SK-N-SH (cell line): Measurements from ENCODE around the gene XCR1. TPM values are rescaled to one million over a fixed set of nuclear protein-coding genes. Genes with fewer than 3 reads are reported as not detected.

Experiments
- CTCF ChIA-PET: fragments of 300-600, 350-600 bp; formaldehyde crosslinking; extraction: SDS; loops from one replicate; lab custom pipeline; 2021; lab: Yijun Ruan, JAX
- POLR2A ChIA-PET: fragments of 350-600 bp; sonication (Branson Sonifier 250); formaldehyde crosslinking; extraction: SDS; loops from one replicate; lab custom pipeline; 2020; ENCODE audit warnings: antibody characterized with exemption, inconsistent platforms; lab: Yijun Ruan, JAX
- DNase-seq: peaks from one replicate; pipeline ENCODE4 v3.0.0; 2012
- H2AFZ ChIP-seq: fragments of 200-600 bp; sonication (generic); 2 replicates; pipeline ENCODE4 v1.8.1; 2016; ENCODE audit warnings: antibody characterized with exemption, mild to moderate bottlenecking, low read depth
- H3F3A ChIP-seq: fragments of 200-600 bp; sonication (generic); replicated peaks from 2 replicates; pipeline ENCODE3; 2016; ENCODE audit warnings: antibody characterized with exemption, mild to moderate bottlenecking; ENCODE audit not compliant: insufficient read depth
- H3K27ac ChIP-seq, 2 experiments: fragments of 200-500 bp in 1 of 2; fragments of 200-600 bp in 1 of 2; sonication (Bioruptor generic) in 1 of 2; sonication (generic), shearing (Covaris generic) in 1 of 2; 2 replicates each; pipeline versions ENCODE4 v1.5.1 to v1.6.1; 2014 to 2016; ENCODE audit warnings: low read depth in 2 of 2, inconsistent platforms in 1 of 2, low read length in 1 of 2, mild to moderate bottlenecking in 1 of 2, mixed read lengths in 1 of 2
- H3K27me3 ChIP-seq: fragments of 200-600 bp; sonication (generic), shearing (Covaris generic); 2 replicates; pipeline ENCODE4 v1.6.1; 2016; ENCODE audit warnings: mixed run types; ENCODE audit not compliant: insufficient read depth
- H3K36me3 ChIP-seq, 2 experiments: fragments of 200-500 bp in 1 of 2; fragments of 200-600 bp in 1 of 2; sonication (Bioruptor generic) in 1 of 2; sonication (generic) in 1 of 2; replicated peaks in 1 of 2; 2 replicates each; pipeline versions ENCODE3 to v1.5.1; 2014 to 2016; ENCODE audit warnings: low read length in 1 of 2, mild to moderate bottlenecking in 1 of 2; ENCODE audit not compliant: insufficient read depth in 2 of 2, control insufficient read depth in 1 of 2
- H3K4me1 ChIP-seq, 2 experiments: fragments of 200-500 bp in 1 of 2; fragments of 200-600 bp in 1 of 2; sonication (Bioruptor generic) in 1 of 2; sonication (generic), shearing (Covaris generic) in 1 of 2; 2 replicates each; pipeline versions ENCODE4 v1.5.1 to v1.6.1; 2014 to 2016; ENCODE audit warnings: low read depth in 1 of 2, low read length in 1 of 2, mixed run types in 1 of 2; ENCODE audit not compliant: insufficient read depth in 2 of 2, control insufficient read depth in 1 of 2
- H3K4me2 ChIP-seq: fragments of 200-600 bp; sonication (generic), shearing (Covaris generic); 2 replicates; pipeline ENCODE4 v1.6.1; 2017; ENCODE audit warnings: mixed run types
- H3K4me3 ChIP-seq, 2 experiments: fragments of 200-500 bp in 1 of 2; fragments of 200-600 bp in 1 of 2; sonication (Bioruptor generic) in 1 of 2; sonication (generic), shearing (Covaris generic) in 1 of 2; 2 replicates each; pipeline versions ENCODE4 v1.5.1 to v1.8.1; 2014 to 2016; ENCODE audit warnings: low read depth in 2 of 2, inconsistent platforms in 1 of 2, low read length in 1 of 2, mild to moderate bottlenecking in 1 of 2, mixed read lengths in 1 of 2, moderate library complexity in 1 of 2
- H3K79me2 ChIP-seq: fragments of 200-600 bp; sonication (generic); 2 replicates; pipeline ENCODE4 v1.8.1; 2017; ENCODE audit warnings: mild to moderate bottlenecking; ENCODE audit not compliant: insufficient read depth
- H3K9ac ChIP-seq: fragments of 200-600 bp; sonication (generic); 2 replicates; pipeline ENCODE4 v1.6.1; 2017; ENCODE audit warnings: mixed run types
- H3K9me2 ChIP-seq: fragments of 200-600 bp; sonication (generic); 2 replicates; pipeline ENCODE4 v1.6.1; 2017; ENCODE audit warnings: mixed run types
- H3K9me3 ChIP-seq: fragments of 200-600 bp; sonication (generic); 2 replicates; pipeline ENCODE4 v1.6.1; 2017; ENCODE audit warnings: mixed run types, mild to moderate bottlenecking, moderate library complexity
- H4K20me1 ChIP-seq: fragments of 200-600 bp; sonication (generic); 2 replicates; pipeline ENCODE4 v1.6.1; 2017; ENCODE audit warnings: mild to moderate bottlenecking, mixed run types; ENCODE audit not compliant: insufficient read depth
- EP300 ChIP-seq, 2 experiments: IDR thresholded peaks; 2 replicates each; pipeline versions ENCODE4 v1.4.0 to v1.6.1; 2012; ENCODE audit warnings: borderline replicate concordance in 1 of 2, low read depth in 1 of 2, low read length in 1 of 2
- EZH2phosphoT487 ChIP-seq: fragments of 200-600 bp; sonication (generic); IDR thresholded peaks from 2 replicates; pipeline ENCODE4 v1.6.1; 2017; ENCODE audit warnings: low read depth, mixed run types, mild to moderate bottlenecking, antibody characterized with exemption, moderate library complexity, borderline replicate concordance
- RXRA ChIP-seq: IDR thresholded peaks from 2 replicates; pipeline ENCODE4 v1.4.0; 2012; ENCODE audit warnings: low read depth, mild to moderate bottlenecking, borderline replicate concordance
- WGBS: methylation state at CpG from one replicate; pipeline ENCODE4 v1.1.6; 2017; ENCODE audit warnings: low lambda C conversion rate; 5-methylcytosine and 5-hydroxymethylcytosine counted together
- polyA plus RNA-seq, 3 experiments: library from polyadenylated mRNA; depleted of rRNA; stranded (reverse); fragments of >200 nt; gene quantifications; 2 replicates each; pipeline ENCODE4 v1.2.3, GENCODE V29; 2012
- TF ChIP-seq, protein P1 (sequence below): fragments of 200-600 bp; sonication (generic); IDR thresholded peaks from 2 replicates; pipeline ENCODE4 v1.6.1; 2017; ENCODE audit warnings: antibody characterized with exemption, mild to moderate bottlenecking, moderate library complexity
- TF ChIP-seq, protein P2 (sequence below): IDR thresholded peaks from 2 replicates; pipeline ENCODE4 v1.6.1; 2012; ENCODE audit warnings: mild to moderate bottlenecking, low read depth, low read length, moderate library complexity

The XCR1 gene
- polyA plus RNA-seq, 1 of the 3 experiments (the other 2 are of a cell fraction): not detected

DNA sequence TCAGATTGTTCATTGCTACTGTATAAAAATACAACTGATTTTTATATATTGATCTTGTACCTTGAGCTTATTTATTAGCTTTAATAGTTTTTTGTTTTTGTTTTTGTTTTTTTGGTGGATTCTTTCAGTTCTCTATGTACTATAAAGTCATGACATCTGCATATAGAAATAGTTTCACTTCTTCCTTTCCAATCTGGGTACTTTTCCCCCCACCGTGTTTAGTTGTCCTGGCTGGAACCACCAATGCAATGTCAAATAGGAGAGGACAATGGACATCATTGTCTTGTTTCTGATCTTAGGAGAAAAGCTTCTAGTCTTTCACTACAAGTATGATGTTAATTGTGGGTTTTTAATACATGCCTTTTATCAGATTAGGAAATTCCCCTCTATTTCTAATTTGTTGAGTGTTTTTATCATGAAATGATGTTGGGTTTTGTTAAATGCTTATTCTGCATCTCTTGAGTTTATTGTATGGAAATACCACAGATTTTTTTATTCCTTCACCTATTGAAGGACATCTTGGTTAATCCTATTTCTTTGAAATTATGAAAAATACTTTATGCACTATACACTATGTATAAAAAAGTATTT is 2.8 kb upstream of the XCR1 start:
- no peak for DNase-seq
- Histone ChIP-seq H3K27ac (no peak overlapping the region), H3K9ac (no peak overlapping the region), H2AFZ (no peak overlapping the region), H3K27me3 (peaks cover 6% of the 10 kb centered on the region; the same call in 1 of the 2 replicates), H3K9me2 (no peaks in the 10 kb centered on the region), H3F3A (no peaks in the 10 kb centered on the region), H3K9me3 (no peaks in the 10 kb centered on the region), H3K4me3 (no peak overlapping the region), H4K20me1 (no peaks in the 10 kb centered on the region), H3K4me2 (no peak overlapping the region), H3K4me1 (no peaks in the 10 kb centered on the region), H3K79me2 (no peaks in the 10 kb centered on the region), H3K36me3 (no peaks in the 10 kb centered on the region)
- TF ChIP-seq EP300 (IDR thresholded peaks at IDR 0.05; ENCODE audit: borderline replicate concordance in 1 of 2, low read depth in 1 of 2, low read length in 1 of 2): no peak
- WGBS: 22% methylated on average over 1 of the region's 1 CpG
- CTCF ChIA-PET: interaction anchor here (1.1 to 1.2 kb wide), 2 partner anchors 48 to 49 kb away, joined by 3 to 4 read pairs; no protein-coding TSS in a partner anchor
- POLR2A ChIA-PET: no interaction called here

DNA sequence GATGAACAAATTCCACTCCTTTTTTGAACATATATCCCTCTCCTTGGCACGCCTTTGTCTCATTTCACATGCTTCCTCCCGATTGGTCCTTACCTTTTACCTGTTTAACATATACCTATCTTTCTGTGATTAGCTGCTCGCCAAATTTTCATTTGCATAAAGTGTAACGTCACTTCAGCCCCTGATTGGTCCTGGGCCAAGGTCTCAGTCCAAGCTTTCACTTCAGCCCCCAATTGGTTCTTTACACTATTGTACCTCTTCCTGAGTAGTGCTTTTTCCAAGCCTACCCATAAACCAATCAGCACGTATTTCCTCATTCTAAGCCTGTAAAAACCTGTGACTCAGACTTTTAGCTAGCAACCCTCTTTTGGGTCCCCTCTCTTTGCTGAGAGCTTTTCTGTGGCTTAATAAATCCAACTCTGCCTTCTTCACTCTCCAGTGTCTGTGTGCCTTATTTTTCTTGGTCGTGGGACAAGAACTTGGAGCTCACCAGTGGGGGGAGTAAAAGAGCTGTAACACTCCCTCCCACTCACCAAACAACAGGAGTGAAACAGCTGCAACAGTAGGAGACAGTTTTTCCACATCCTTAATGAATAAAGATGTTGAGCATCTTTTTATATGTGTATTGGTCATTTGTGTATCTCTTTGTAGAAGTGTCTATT is 584 bp upstream of the XCR1 start:
- Histone ChIP-seq H2AFZ (no peak overlapping the region), H3K27ac (no peak overlapping the region), H3K4me2 (no peak overlapping the region), H3F3A (no peaks in the 10 kb centered on the region), H3K4me1 (no peaks in the 10 kb centered on the region), H3K27me3 (no peaks in the 10 kb centered on the region), H3K79me2 (no peaks in the 10 kb centered on the region), H3K4me3 (no peak overlapping the region), H3K36me3 (no peaks in the 10 kb centered on the region), H3K9me3 (no peaks in the 10 kb centered on the region), H4K20me1 (no peaks in the 10 kb centered on the region), H3K9ac (no peak overlapping the region), H3K9me2 (no peaks in the 10 kb centered on the region)
- CTCF ChIA-PET: interaction anchor here (0.9 to 1.1 kb wide), 5 partner anchors 15 to 98 kb away, joined by 3 to 6 read pairs (median 3); no protein-coding TSS in a partner anchor
- POLR2A ChIA-PET: no interaction called here
- TF ChIP-seq, protein P1, sequence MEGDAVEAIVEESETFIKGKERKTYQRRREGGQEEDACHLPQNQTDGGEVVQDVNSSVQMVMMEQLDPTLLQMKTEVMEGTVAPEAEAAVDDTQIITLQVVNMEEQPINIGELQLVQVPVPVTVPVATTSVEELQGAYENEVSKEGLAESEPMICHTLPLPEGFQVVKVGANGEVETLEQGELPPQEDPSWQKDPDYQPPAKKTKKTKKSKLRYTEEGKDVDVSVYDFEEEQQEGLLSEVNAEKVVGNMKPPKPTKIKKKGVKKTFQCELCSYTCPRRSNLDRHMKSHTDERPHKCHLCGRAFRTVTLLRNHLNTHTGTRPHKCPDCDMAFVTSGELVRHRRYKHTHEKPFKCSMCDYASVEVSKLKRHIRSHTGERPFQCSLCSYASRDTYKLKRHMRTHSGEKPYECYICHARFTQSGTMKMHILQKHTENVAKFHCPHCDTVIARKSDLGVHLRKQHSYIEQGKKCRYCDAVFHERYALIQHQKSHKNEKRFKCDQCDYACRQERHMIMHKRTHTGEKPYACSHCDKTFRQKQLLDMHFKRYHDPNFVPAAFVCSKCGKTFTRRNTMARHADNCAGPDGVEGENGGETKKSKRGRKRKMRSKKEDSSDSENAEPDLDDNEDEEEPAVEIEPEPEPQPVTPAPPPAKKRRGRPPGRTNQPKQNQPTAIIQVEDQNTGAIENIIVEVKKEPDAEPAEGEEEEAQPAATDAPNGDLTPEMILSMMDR: no peak
- TF ChIP-seq, protein P2, sequence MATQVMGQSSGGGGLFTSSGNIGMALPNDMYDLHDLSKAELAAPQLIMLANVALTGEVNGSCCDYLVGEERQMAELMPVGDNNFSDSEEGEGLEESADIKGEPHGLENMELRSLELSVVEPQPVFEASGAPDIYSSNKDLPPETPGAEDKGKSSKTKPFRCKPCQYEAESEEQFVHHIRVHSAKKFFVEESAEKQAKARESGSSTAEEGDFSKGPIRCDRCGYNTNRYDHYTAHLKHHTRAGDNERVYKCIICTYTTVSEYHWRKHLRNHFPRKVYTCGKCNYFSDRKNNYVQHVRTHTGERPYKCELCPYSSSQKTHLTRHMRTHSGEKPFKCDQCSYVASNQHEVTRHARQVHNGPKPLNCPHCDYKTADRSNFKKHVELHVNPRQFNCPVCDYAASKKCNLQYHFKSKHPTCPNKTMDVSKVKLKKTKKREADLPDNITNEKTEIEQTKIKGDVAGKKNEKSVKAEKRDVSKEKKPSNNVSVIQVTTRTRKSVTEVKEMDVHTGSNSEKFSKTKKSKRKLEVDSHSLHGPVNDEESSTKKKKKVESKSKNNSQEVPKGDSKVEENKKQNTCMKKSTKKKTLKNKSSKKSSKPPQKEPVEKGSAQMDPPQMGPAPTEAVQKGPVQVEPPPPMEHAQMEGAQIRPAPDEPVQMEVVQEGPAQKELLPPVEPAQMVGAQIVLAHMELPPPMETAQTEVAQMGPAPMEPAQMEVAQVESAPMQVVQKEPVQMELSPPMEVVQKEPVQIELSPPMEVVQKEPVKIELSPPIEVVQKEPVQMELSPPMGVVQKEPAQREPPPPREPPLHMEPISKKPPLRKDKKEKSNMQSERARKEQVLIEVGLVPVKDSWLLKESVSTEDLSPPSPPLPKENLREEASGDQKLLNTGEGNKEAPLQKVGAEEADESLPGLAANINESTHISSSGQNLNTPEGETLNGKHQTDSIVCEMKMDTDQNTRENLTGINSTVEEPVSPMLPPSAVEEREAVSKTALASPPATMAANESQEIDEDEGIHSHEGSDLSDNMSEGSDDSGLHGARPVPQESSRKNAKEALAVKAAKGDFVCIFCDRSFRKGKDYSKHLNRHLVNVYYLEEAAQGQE: no peak
- TF ChIP-seq EZH2phosphoT487: no peak
- TF ChIP-seq RXRA: no peak
- WGBS: 7% methylated on average over 6 of the region's 6 CpGs
- DNase-seq: no peak
